Peyer's patch (tissue), 4 donors: ENCODE results near the gene CHRDL2.

Experiments
- POLR2A ChIP-seq, 2 donors: fragments of 450-650 bp; IDR thresholded peaks; one replicate each; pipeline ENCODE4 v1.5.1; 2017; ENCODE audit warnings: antibody characterized with exemption in 2 of 2, mild to moderate bottlenecking in 2 of 2, moderate library complexity in 2 of 2
- TF ChIP-seq, protein P1 (sequence below), 6 experiments: fragments of 450-650 bp in 4 of 6; fragments of 200-600 bp in 2 of 6; sonication (generic) in 1 of 6; IDR thresholded peaks; one replicate each; pipeline ENCODE4 v1.5.1; 2017 to 2019; ENCODE audit warnings: antibody characterized with exemption in 6 of 6, mild to moderate bottlenecking in 3 of 6, moderate library complexity in 1 of 6

DNA sequence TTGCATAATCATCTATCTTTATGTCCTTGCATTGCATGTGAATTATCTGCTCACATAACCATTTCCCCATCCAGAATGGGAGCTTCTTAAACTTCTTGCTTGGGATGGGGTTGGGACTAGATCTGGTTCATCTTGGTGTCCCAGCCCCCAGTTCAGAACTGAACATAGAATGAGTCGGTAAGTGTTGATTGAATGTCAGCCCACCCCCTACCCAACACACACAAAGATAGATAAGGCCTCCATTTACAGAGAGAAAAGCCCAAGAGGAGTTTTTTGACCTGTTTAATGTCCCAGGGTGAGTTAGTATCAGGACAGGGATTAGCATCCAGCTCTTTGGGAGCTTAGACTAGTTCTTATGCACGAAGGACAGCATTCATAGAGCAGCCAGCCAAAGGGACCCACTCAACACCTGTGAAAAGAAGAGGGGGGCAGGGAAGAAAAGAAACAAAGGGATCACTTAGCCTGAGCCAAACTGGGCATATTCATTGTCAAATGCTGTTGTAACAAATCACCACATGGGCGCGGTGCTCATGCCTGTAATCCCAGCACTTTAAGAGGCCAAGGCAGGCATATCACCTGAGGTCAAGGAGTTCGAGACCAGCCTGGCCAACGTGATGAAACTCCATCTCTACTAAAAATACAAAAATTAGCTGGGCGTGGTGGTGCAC is 57.4 kb downstream of the CHRDL2 start:
- no peak for TF ChIP-seq POLR2A (IDR thresholded peaks at IDR 0.05)
- TF ChIP-seq, protein P1, sequence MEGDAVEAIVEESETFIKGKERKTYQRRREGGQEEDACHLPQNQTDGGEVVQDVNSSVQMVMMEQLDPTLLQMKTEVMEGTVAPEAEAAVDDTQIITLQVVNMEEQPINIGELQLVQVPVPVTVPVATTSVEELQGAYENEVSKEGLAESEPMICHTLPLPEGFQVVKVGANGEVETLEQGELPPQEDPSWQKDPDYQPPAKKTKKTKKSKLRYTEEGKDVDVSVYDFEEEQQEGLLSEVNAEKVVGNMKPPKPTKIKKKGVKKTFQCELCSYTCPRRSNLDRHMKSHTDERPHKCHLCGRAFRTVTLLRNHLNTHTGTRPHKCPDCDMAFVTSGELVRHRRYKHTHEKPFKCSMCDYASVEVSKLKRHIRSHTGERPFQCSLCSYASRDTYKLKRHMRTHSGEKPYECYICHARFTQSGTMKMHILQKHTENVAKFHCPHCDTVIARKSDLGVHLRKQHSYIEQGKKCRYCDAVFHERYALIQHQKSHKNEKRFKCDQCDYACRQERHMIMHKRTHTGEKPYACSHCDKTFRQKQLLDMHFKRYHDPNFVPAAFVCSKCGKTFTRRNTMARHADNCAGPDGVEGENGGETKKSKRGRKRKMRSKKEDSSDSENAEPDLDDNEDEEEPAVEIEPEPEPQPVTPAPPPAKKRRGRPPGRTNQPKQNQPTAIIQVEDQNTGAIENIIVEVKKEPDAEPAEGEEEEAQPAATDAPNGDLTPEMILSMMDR (IDR thresholded peaks at IDR 0.05): no peak
